ENCODE data around the gene PARD3.

DNA sequence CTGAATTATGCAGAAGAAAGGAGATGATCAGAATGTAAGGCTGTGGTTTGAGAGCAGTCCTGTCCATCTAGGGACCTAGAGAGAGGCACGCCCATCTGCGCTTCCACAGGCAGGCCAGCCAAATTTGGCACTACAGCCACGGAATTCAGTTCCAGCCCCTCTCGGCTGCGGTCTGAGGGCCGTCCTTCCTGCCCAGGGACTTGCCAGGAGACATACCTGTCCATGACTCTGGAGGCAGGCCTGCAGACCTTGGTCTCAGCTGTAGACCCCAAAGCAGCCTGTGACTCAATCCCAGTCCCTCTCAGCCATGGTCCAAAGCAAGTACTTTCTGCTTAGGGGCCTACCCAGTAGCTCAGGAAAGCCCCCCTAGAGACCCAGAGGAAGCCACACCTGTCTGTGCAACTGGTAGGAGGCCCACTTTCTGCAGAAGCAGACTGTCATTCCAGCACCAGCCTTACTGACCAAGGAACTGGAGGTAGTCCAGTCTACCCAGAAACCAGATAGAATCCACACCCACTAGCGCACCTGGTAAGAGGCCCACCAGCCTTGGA lies 720.9 kb downstream of the PARD3 start:
- TF ChIP-seq, protein P1, sequence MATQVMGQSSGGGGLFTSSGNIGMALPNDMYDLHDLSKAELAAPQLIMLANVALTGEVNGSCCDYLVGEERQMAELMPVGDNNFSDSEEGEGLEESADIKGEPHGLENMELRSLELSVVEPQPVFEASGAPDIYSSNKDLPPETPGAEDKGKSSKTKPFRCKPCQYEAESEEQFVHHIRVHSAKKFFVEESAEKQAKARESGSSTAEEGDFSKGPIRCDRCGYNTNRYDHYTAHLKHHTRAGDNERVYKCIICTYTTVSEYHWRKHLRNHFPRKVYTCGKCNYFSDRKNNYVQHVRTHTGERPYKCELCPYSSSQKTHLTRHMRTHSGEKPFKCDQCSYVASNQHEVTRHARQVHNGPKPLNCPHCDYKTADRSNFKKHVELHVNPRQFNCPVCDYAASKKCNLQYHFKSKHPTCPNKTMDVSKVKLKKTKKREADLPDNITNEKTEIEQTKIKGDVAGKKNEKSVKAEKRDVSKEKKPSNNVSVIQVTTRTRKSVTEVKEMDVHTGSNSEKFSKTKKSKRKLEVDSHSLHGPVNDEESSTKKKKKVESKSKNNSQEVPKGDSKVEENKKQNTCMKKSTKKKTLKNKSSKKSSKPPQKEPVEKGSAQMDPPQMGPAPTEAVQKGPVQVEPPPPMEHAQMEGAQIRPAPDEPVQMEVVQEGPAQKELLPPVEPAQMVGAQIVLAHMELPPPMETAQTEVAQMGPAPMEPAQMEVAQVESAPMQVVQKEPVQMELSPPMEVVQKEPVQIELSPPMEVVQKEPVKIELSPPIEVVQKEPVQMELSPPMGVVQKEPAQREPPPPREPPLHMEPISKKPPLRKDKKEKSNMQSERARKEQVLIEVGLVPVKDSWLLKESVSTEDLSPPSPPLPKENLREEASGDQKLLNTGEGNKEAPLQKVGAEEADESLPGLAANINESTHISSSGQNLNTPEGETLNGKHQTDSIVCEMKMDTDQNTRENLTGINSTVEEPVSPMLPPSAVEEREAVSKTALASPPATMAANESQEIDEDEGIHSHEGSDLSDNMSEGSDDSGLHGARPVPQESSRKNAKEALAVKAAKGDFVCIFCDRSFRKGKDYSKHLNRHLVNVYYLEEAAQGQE (IDR thresholded peaks at IDR 0.05; ENCODE audit: insufficient read depth in 1 of 2, low read depth in 2 of 2, low read length in 2 of 2) = no peak
- TF ChIP-seq POLR2AphosphoS5 (IDR thresholded peaks at IDR 0.05; ENCODE audit: low read depth, low read length) = no peak
- TF ChIP-seq TAF1 (IDR thresholded peaks at IDR 0.05; ENCODE audit: borderline replicate concordance, insufficient read depth, low read length) = no peak
